CD4-positive, alpha-beta T cell (primary cell): Measurements from ENCODE around the gene TIMM8B. TPM values are rescaled to one million over a fixed set of nuclear protein-coding genes. Genes with fewer than 3 reads are reported as not detected.

Experiments
- ATAC-seq: fragments of 200-7000 bp; cut with Tn5 transposase; one replicate; pipeline ENCODE4 v1.10.0; 2022; ENCODE audit warnings: mild to moderate bottlenecking; ENCODE audit not compliant: poor library complexity
- CTCF ChIA-PET: fragments of 350-600 bp; sonication (Branson Sonifier 250); formaldehyde crosslinking; loops from one replicate; lab custom pipeline; 2021; ENCODE audit warnings: antibody characterized with exemption, inconsistent platforms; lab: Charles Lee
- POLR2A ChIA-PET: fragments of 350-600 bp; sonication (Branson Sonifier 250); formaldehyde crosslinking; loops from one replicate; lab custom pipeline; 2021; ENCODE audit warnings: antibody characterized with exemption, inconsistent platforms; lab: Charles Lee
- DNase-seq, 14 experiments: peaks; one replicate each; pipeline ENCODE4 v3.0.0-alpha.2; 2013 to 2020; ENCODE audit warnings: mixed read lengths in 2 of 14
- H3K27ac ChIP-seq, 2 donors: one replicate each; pipeline versions ENCODE4 v1.5.1 to v1.7.0; 2013; ENCODE audit warnings: low read length in 2 of 2, low read depth in 1 of 2, mild to moderate bottlenecking in 1 of 2
- H3K27me3 ChIP-seq, 2 experiments: 1 replicate in 1 of 2; 2 replicates in 1 of 2; pipeline versions ENCODE4 v1.6.1 to v1.7.0; 2013; ENCODE audit warnings: low read length in 2 of 2, control low read depth in 1 of 2, mild to moderate bottlenecking in 1 of 2, moderate library complexity in 1 of 2; ENCODE audit not compliant: insufficient read depth in 2 of 2, control insufficient read depth in 1 of 2
- H3K36me3 ChIP-seq: one replicate; pipeline ENCODE4 v1.6.1; 2013; ENCODE audit warnings: low read length, control low read depth; ENCODE audit not compliant: insufficient read depth
- H3K4me1 ChIP-seq: one replicate; pipeline ENCODE4 v1.6.1; 2013; ENCODE audit warnings: low read length, control low read depth; ENCODE audit not compliant: insufficient read depth
- H3K4me3 ChIP-seq: one replicate; pipeline ENCODE4 v1.5.1; 2013; ENCODE audit warnings: mild to moderate bottlenecking, low read length, moderate library complexity
- H3K9me3 ChIP-seq, 2 experiments: 1 replicate in 1 of 2; 2 replicates in 1 of 2; pipeline versions ENCODE4 v1.6.1 to v1.7.0; 2013; ENCODE audit warnings: low read length in 2 of 2, mild to moderate bottlenecking in 2 of 2, control low read depth in 1 of 2, moderate library complexity in 1 of 2; ENCODE audit not compliant: control insufficient read depth in 1 of 2, insufficient read depth in 1 of 2
- H3K27ac Mint-ChIP-seq: one replicate; pipeline ENCODE4 v1.8.0; 2020; ENCODE audit warnings: mixed read lengths
- H3K27me3 Mint-ChIP-seq: one replicate; pipeline ENCODE4 v1.8.0; 2021; ENCODE audit warnings: mixed read lengths
- H3K36me3 Mint-ChIP-seq: one replicate; pipeline ENCODE4 v1.8.0; 2021; ENCODE audit warnings: low read depth, mixed read lengths
- H3K4me1 Mint-ChIP-seq: one replicate; pipeline ENCODE4 v1.8.0; 2021; ENCODE audit warnings: low read depth, mixed read lengths
- H3K4me3 Mint-ChIP-seq: one replicate; pipeline ENCODE4 v1.8.0; 2020; ENCODE audit warnings: mild to moderate bottlenecking, mixed read lengths
- H3K9me3 Mint-ChIP-seq: one replicate; pipeline ENCODE4 v1.8.0; 2020; ENCODE audit warnings: mixed read lengths
- CTCF ChIP-seq: fragments of 200-600 bp; IDR thresholded peaks from one replicate; pipeline ENCODE4 v1.8.0; 2022; ENCODE audit warnings: antibody characterized with exemption, mild to moderate bottlenecking
- intact Hi-C, 2 experiments: fragments of 100-400 bp; cut with DNase I in 1 of 2; cut with micrococcal nuclease in 1 of 2; formaldehyde crosslinking; loops; one replicate each; pipeline versions ENCODE4 v1.15.1 to v1.9.0; 2023 to 2025; cut with DNase I, micrococcal nuclease
- total RNA-seq, 174 experiments: library from RNA in 2 of 174; stranded (reverse) in 2 of 174; gene quantifications; one replicate each; pipeline ENCODE4 v1.2.3 and lab custom pipeline; 2021 to 2026

TIMM8B gene
- total RNA-seq, 2 experiments from 2014 or later = 9.1 to 10.5 TPM

- H3K36me3 ChIP-seq = no peaks in the 10 kb centered on the region
- ATAC-seq (no peak), DNase-seq (peak in 2 of 14 experiments; percentile 33 to 34)
- no peaks in the 10 kb centered on the region for H3K27me3 ChIP-seq
- TF ChIP-seq CTCF = no peak
- no peak overlapping the region for H3K4me3 ChIP-seq
- Mint-ChIP-seq H3K27me3 (no peaks in the 10 kb centered on the region), H3K9me3 (no peaks in the 10 kb centered on the region), H3K4me1 (no peaks in the 10 kb centered on the region), H3K36me3 (no peaks in the 10 kb centered on the region), H3K27ac (no peak overlapping the region), H3K4me3 (no peak overlapping the region)
- POLR2A ChIA-PET = no interaction called here
- H3K27ac ChIP-seq = no peak overlapping the region
- CTCF ChIA-PET = no interaction called here
- intact Hi-C loops = no loop called here
- no peaks in the 10 kb centered on the region for H3K4me1 ChIP-seq
- H3K9me3 ChIP-seq = no peaks in the 10 kb centered on the region
These were observed 43.1 kb upstream of the TIMM8B start for GRCh38 chr11:112129656-112130055.

GRCh38 chr11:112128483-112129121 is 42.0 kb upstream of the TIMM8B start:
- ChIA-PET POLR2A (no interaction called here), CTCF (no interaction called here)
- no peaks in the 10 kb centered on the region for H3K36me3 ChIP-seq
- Mint-ChIP-seq H3K9me3 (no peaks in the 10 kb centered on the region), H3K4me1 (no peaks in the 10 kb centered on the region), H3K27ac (no peak overlapping the region), H3K36me3 (no peaks in the 10 kb centered on the region), H3K27me3 (no peaks in the 10 kb centered on the region), H3K4me3 (no peak overlapping the region)
- H3K9me3 ChIP-seq = no peaks in the 10 kb centered on the region
- no peak overlapping the region for H3K4me3 ChIP-seq
- intact Hi-C loops = no loop called here
- no peaks in the 10 kb centered on the region for H3K27me3 ChIP-seq
- TF ChIP-seq CTCF = no peak
- H3K27ac ChIP-seq = no peak overlapping the region
- no peaks in the 10 kb centered on the region for H3K4me1 ChIP-seq
- ATAC-seq (no peak), DNase-seq (no peak)

GRCh38 chr11:112127056-112127455 is 40.5 kb upstream of the TIMM8B start:
- ChIA-PET POLR2A (no interaction called here), CTCF (no interaction called here)
- no peaks in the 10 kb centered on the region for H3K36me3 ChIP-seq
- no peak for TF ChIP-seq CTCF
- H3K27ac Mint-ChIP-seq = no peak overlapping the region
- H3K27me3 Mint-ChIP-seq = no peaks in the 10 kb centered on the region
- no peaks in the 10 kb centered on the region for H3K27me3 ChIP-seq
- no peaks in the 10 kb centered on the region for H3K9me3 Mint-ChIP-seq
- DNase-seq = no peak
- no peak overlapping the region for H3K27ac ChIP-seq
- no peaks in the 10 kb centered on the region for H3K4me1 ChIP-seq
- H3K4me1 Mint-ChIP-seq = no peaks in the 10 kb centered on the region
- no peaks in the 10 kb centered on the region for H3K36me3 Mint-ChIP-seq
- ATAC-seq = no peak
- no peak overlapping the region for H3K4me3 Mint-ChIP-seq
- no peaks in the 10 kb centered on the region for H3K9me3 ChIP-seq
- H3K4me3 ChIP-seq = no peak overlapping the region
- intact Hi-C loops = no loop called here
